HG02798 (cell line): Measurements from ENCODE around the gene GLRA3.
"Not testable (repeated sequence)": the region's sequence is repeated elsewhere in the genome, so short reads cannot be mapped to it uniquely, and the experiment has no call there.

Experiments used
- ATAC-seq: cut with Tn5 transposase; IDR thresholded peaks from one replicate; pipeline ENCODE4 v1.9.1; 2021; ENCODE audit warnings: mild to moderate bottlenecking; ENCODE audit not compliant: unreplicated experiment, poor library complexity

The GLRA3 gene

GRCh38 chr4:174828845-174829701, at the start of gene GLRA3:
Gene GLRA3, minus strand, starts transcription at chr4:174829247. Its CDS starts 436 bp downstream, at chr4:174828811.
- peak; percentile 94 for ATAC-seq

GRCh38 chr4:174874898-174875297, 45.9 kb upstream of the GLRA3 start:
- peak; percentile 32 for ATAC-seq

GRCh38 chr4:174873931-174874330, 44.9 kb upstream of the GLRA3 start:
- ATAC-seq = peak; percentile 78

GRCh38 chr4:174873146-174873545, 44.1 kb upstream of the GLRA3 start:
- ATAC-seq = not testable (repeated sequence)

GRCh38 chr4:174871407-174871806, 42.4 kb upstream of the GLRA3 start:
- ATAC-seq = no peak

- ATAC-seq = no peak
Observed at GRCh38 chr4:174870311-174870710, 41.3 kb upstream of the GLRA3 start.

GRCh38 chr4:174869339-174869738, 40.3 kb upstream of the GLRA3 start:
- no peak for ATAC-seq

- ATAC-seq = no peak
Observed at GRCh38 chr4:174867903-174868302, 38.9 kb upstream of the GLRA3 start.

GRCh38 chr4:174865418-174865985, 36.5 kb upstream of the GLRA3 start:
- no peak for ATAC-seq

- ATAC-seq = no peak
Observed at GRCh38 chr4:174864031-174864430, 35.0 kb upstream of the GLRA3 start.

GRCh38 chr4:174860588-174860987, 31.5 kb upstream of the GLRA3 start:
- ATAC-seq = no peak

- ATAC-seq = peak; percentile 65
Observed at GRCh38 chr4:174859904-174860303, 30.9 kb upstream of the GLRA3 start.

GRCh38 chr4:174856926-174857800, 28.1 kb upstream of the GLRA3 start:
- no peak for ATAC-seq

GRCh38 chr4:174855050-174855449, 26.0 kb upstream of the GLRA3 start:
- ATAC-seq = no peak

GRCh38 chr4:174853629-174854028, 24.6 kb upstream of the GLRA3 start:
- ATAC-seq = no peak

GRCh38 chr4:174848596-174848995, 19.5 kb upstream of the GLRA3 start:
- ATAC-seq = no peak

- no peak for ATAC-seq
Observed at GRCh38 chr4:174847801-174848427, 18.9 kb upstream of the GLRA3 start.

GRCh38 chr4:174835536-174835935, 6.5 kb upstream of the GLRA3 start:
- no peak for ATAC-seq

GRCh38 chr4:174834477-174834876, 5.4 kb upstream of the GLRA3 start:
- ATAC-seq = no peak

- no peak for ATAC-seq
Observed at GRCh38 chr4:174826660-174827059, 2.4 kb downstream of the GLRA3 start.
